HCT116 (cell line): ENCODE results near the gene MAB21L3. TPM values are rescaled to one million over a fixed set of nuclear protein-coding genes. Genes with fewer than 3 reads are reported as not detected.

ENCODE experiments used
- ATAC-seq: fragments of 200-7000 bp; cut with Tn5 transposase; 2 replicates; pipeline ENCODE4 v1.9.1; 2020; ENCODE audit warnings: mild to moderate bottlenecking, moderate library complexity
- BruUV-seq: library from RNA; stranded (reverse); fragments of 400-500 nt; replicated peaks from 2 replicates; lab custom pipeline; 2021; lab: Mats Ljungman, UMichigan
- CTCF ChIA-PET: fragments of 300-600 bp; sonication (Branson Sonifier 250); formaldehyde crosslinking; loops from one replicate; lab custom pipeline; 2021; ENCODE audit warnings: antibody characterized with exemption; lab: Charles Lee
- POLR2A ChIA-PET: fragments of 300-600, 350-600 bp; sonication (Branson Sonifier 250); formaldehyde crosslinking; loops from one replicate; lab custom pipeline; 2021; ENCODE audit warnings: antibody characterized with exemption; lab: Charles Lee
- RAD21 ChIA-PET, 2 experiments: fragments of 300-600 bp; sonication (Branson Sonifier 250); formaldehyde crosslinking; loops; one replicate each; lab custom pipeline; 2023; ENCODE audit warnings: low total read pairs in 2 of 2; ENCODE audit not compliant: uncharacterized antibody in 2 of 2, unreplicated experiment in 2 of 2, low non-redundant PET in 1 of 2; lab: Charles Lee
- DNase-seq: peaks from one replicate; pipeline ENCODE4 v3.0.0-alpha.2; 2010; ENCODE audit warnings: low read depth, low spot score
- H2AFZ ChIP-seq: fragments of 200-600 bp; shearing (Covaris generic), sonication (generic); 2 replicates; pipeline ENCODE4 v1.6.1; 2017; ENCODE audit warnings: low read depth, mixed run types, mixed read lengths, antibody characterized with exemption, low read length; ENCODE audit not compliant: poor library complexity, severe bottlenecking
- H3K27ac ChIP-seq: 2 replicates; pipeline ENCODE4 v1.5.1; 2012; ENCODE audit warnings: low read depth, low read length
- H3K27me3 ChIP-seq: fragments of 200-600 bp; sonication (generic); 2 replicates; pipeline ENCODE4 v1.6.1; 2016; ENCODE audit warnings: mixed run types, low read length, mixed read lengths; ENCODE audit not compliant: insufficient read depth
- H3K36me3 ChIP-seq, 2 experiments: fragments of 200-500 bp in 1 of 2; fragments of 200-600 bp in 1 of 2; sonication (Bioruptor generic) in 1 of 2; sonication (generic) in 1 of 2; 2 replicates each; pipeline versions ENCODE4 v1.5.1 to v1.6.1; 2014 to 2016; ENCODE audit warnings: low read length in 2 of 2, inconsistent platforms in 1 of 2, mixed read lengths in 1 of 2, mixed run types in 1 of 2; ENCODE audit not compliant: insufficient read depth in 2 of 2, control insufficient read depth in 1 of 2
- H3K4me1 ChIP-seq, 2 experiments: fragments of 200-600 bp in 1 of 2; sonication (generic) in 1 of 2; 2 replicates each; pipeline versions ENCODE4 v1.5.1 to v1.6.1; 2012 to 2017; ENCODE audit warnings: low read length in 2 of 2, inconsistent platforms in 1 of 2, mild to moderate bottlenecking in 1 of 2, mixed read lengths in 1 of 2, mixed run types in 1 of 2, moderate library complexity in 1 of 2; ENCODE audit not compliant: insufficient read depth in 2 of 2, control insufficient read depth in 1 of 2
- H3K4me2 ChIP-seq: fragments of 200-600 bp; sonication (generic); 2 replicates; pipeline ENCODE4 v1.6.1; 2017; ENCODE audit warnings: mixed run types, low read length, mixed read lengths
- H3K4me3 ChIP-seq, 2 experiments: fragments of 200-600 bp in 1 of 2; sonication (generic) in 1 of 2; replicated peaks in 1 of 2; 2 replicates each; pipeline ENCODE4 v1.5.1; 2011 to 2016; ENCODE audit warnings: low read length in 2 of 2, control low read depth in 1 of 2, low read depth in 1 of 2, mild to moderate bottlenecking in 1 of 2, mixed read lengths in 1 of 2, mixed run types in 1 of 2
- H3K79me2 ChIP-seq: fragments of 200-600 bp; sonication (generic); 2 replicates; pipeline ENCODE4 v1.6.1; 2017; ENCODE audit warnings: mild to moderate bottlenecking, mixed run types, low read length, moderate library complexity, mixed read lengths; ENCODE audit not compliant: insufficient read depth
- H3K9ac ChIP-seq: fragments of 200-600 bp; sonication (generic); 2 replicates; pipeline ENCODE4 v1.6.1; 2016; ENCODE audit warnings: low read length, mixed read lengths
- H3K9me2 ChIP-seq: fragments of 200-600 bp; sonication (generic), shearing (Covaris generic); 2 replicates; pipeline ENCODE4 v1.6.1; 2017; ENCODE audit warnings: mixed run types, mild to moderate bottlenecking, moderate library complexity; ENCODE audit not compliant: insufficient read depth
- H3K9me3 ChIP-seq, 2 experiments: fragments of 200-500 bp in 1 of 2; fragments of 200-600 bp in 1 of 2; sonication (Bioruptor generic) in 1 of 2; sonication (generic) in 1 of 2; 2 replicates each; pipeline ENCODE4 v1.6.1; 2014 to 2017; ENCODE audit warnings: low read length in 2 of 2, mixed read lengths in 2 of 2, inconsistent platforms in 1 of 2, low read depth in 1 of 2, mild to moderate bottlenecking in 1 of 2, mixed run types in 1 of 2, moderate library complexity in 1 of 2; ENCODE audit not compliant: control insufficient read depth in 1 of 2, insufficient read depth in 1 of 2
- H4K20me1 ChIP-seq: fragments of 200-600 bp; sonication (generic), shearing (Covaris generic); 2 replicates; pipeline ENCODE4 v1.6.1; 2017; ENCODE audit warnings: mixed run types, mild to moderate bottlenecking, moderate library complexity; ENCODE audit not compliant: insufficient read depth
- ATF3 ChIP-seq: IDR thresholded peaks from 2 replicates; pipeline ENCODE4 v1.6.1; 2012
- CBX3 ChIP-seq: IDR thresholded peaks from 2 replicates; pipeline ENCODE4 v1.6.1; 2012; ENCODE audit warnings: low read depth
- CEBPB ChIP-seq: IDR thresholded peaks from 2 replicates; pipeline ENCODE4 v1.6.1; 2012; ENCODE audit warnings: low read depth
- EGR1 ChIP-seq: IDR thresholded peaks from 2 replicates; pipeline ENCODE4 v1.6.1; 2012; ENCODE audit warnings: low read depth
- ELF1 ChIP-seq: IDR thresholded peaks from 2 replicates; pipeline ENCODE4 v1.6.1; 2012; ENCODE audit warnings: low read depth, borderline replicate concordance
- EZH2phosphoT487 ChIP-seq: fragments of 200-600 bp; IDR thresholded peaks from 2 replicates; pipeline ENCODE4 v1.6.1; 2018; ENCODE audit warnings: antibody characterized with exemption, borderline replicate concordance
- FOSL1 ChIP-seq: IDR thresholded peaks from 2 replicates; pipeline ENCODE4 v1.6.1; 2012; ENCODE audit warnings: low read depth
- JUND ChIP-seq: IDR thresholded peaks from 2 replicates; pipeline ENCODE4 v1.6.1; 2012
- POLR2A ChIP-seq: IDR thresholded peaks from 2 replicates; pipeline ENCODE4 v1.7.0; 2011; ENCODE audit warnings: borderline replicate concordance; ENCODE audit not compliant: insufficient read depth, insufficient read length; ENCODE audit errors: extremely low read depth
- POLR2AphosphoS5 ChIP-seq: IDR thresholded peaks from 2 replicates; pipeline ENCODE4 v1.6.1; 2011; ENCODE audit warnings: mild to moderate bottlenecking, low read depth, low read length, moderate library complexity
- RAD21 ChIP-seq: IDR thresholded peaks from 2 replicates; pipeline ENCODE4 v1.6.1; 2012; ENCODE audit warnings: low read depth, mild to moderate bottlenecking
- SIN3A ChIP-seq: IDR thresholded peaks from 2 replicates; pipeline ENCODE4 v1.6.1; 2012; ENCODE audit warnings: low read depth
- SRF ChIP-seq: IDR thresholded peaks from 2 replicates; pipeline ENCODE4 v1.6.1; 2012; ENCODE audit warnings: low read depth
- TCF7L2 ChIP-seq: IDR thresholded peaks from 2 replicates; pipeline ENCODE4 v1.7.0; 2011; ENCODE audit warnings: borderline replicate concordance, inconsistent platforms; ENCODE audit not compliant: insufficient read depth, insufficient read length; ENCODE audit errors: extremely low read depth
- YY1 ChIP-seq: IDR thresholded peaks from 2 replicates; pipeline ENCODE4 v1.6.1; 2011; ENCODE audit warnings: low read length, low read depth, moderate library complexity, mild to moderate bottlenecking; ENCODE audit not compliant: insufficient replicate concordance; ENCODE audit errors: extremely low read depth
- ZBTB33 ChIP-seq: IDR thresholded peaks from 2 replicates; pipeline ENCODE4 v1.6.1; 2011; ENCODE audit warnings: mild to moderate bottlenecking, low read length, moderate library complexity; ENCODE audit not compliant: insufficient replicate concordance; ENCODE audit errors: extremely low read depth
- ZFX ChIP-seq: fragments of 450-650 bp; IDR thresholded peaks from 2 replicates; pipeline ENCODE4 v1.6.1; 2017
- ZNF274 ChIP-seq: fragments of 200-500 bp; sonication (Bioruptor generic); IDR thresholded peaks from 2 replicates; pipeline ENCODE4 v1.6.1; 2014; ENCODE audit warnings: mild to moderate bottlenecking, low read depth, low read length, inconsistent platforms
- intact Hi-C: fragments of 100-400 bp; cut with micrococcal nuclease; formaldehyde crosslinking; loops from 2 replicates; pipeline ENCODE4 v1.10.0; 2022
- total RNA-seq: library from RNA; stranded (reverse); gene quantifications from one replicate; pipeline ENCODE4 v1.2.1, GENCODE V29; 2021; ENCODE audit not compliant: unreplicated experiment
- TF ChIP-seq, protein P1 (sequence below), 3 experiments: fragments of 200-600 bp in 1 of 3; sonication (generic) in 1 of 3; IDR thresholded peaks in 2 of 3; conservative IDR thresholded peaks in 1 of 3; 2 replicates each; pipeline ENCODE4 v1.5.1; 2012 to 2017; ENCODE audit warnings: low read depth in 2 of 3, low read length in 2 of 3, antibody characterized with exemption in 1 of 3, borderline replicate concordance in 1 of 3, control low read depth in 1 of 3, mild to moderate bottlenecking in 1 of 3, mixed read lengths in 1 of 3, mixed run types in 1 of 3, moderate library complexity in 1 of 3; ENCODE audit not compliant: insufficient read depth in 1 of 3
- TF ChIP-seq, protein P2 (sequence below): IDR thresholded peaks from 2 replicates; pipeline ENCODE4 v1.6.1; 2012

MAB21L3 gene
- total RNA-seq, 1 experiment from 2014 or later, result not detected

DNA sequence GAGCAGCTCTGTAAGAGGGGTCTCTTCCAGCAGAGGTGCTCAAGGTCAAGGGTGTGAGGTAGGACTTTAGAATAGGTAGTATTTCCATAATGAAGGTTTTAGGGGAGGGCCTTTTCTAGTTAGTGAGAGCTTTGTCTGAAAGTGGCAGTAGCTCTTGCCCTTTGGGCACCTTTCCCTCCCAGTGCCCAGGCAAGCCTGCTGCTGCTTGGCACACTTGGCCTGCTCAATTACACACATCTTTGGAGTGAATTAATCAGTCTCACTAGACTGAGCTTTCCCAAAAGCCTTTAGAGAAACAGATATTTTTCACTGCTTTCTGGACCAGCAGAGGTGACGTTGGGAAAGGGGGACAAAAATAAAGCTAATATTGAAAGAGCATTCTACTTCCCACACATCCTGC is 48.0 kb downstream of the MAB21L3 start:
- intact Hi-C loops, result no loop called here
- no peak overlapping the region for H3K4me3 ChIP-seq
- RAD21 ChIA-PET, result no interaction called here
- no peaks in the 10 kb centered on the region for H3K36me3 ChIP-seq
- no TSS peak for BruUV-seq
- no peaks in the 10 kb centered on the region for H3K79me2 ChIP-seq
- CTCF ChIA-PET, result interaction anchor here (1.0 to 1.6 kb wide), 2 partner anchors 20 to 326 kb away, joined by 4 read pairs; no protein-coding TSS in a partner anchor
- POLR2A ChIA-PET, result interaction anchor here (0.9 kb wide), 1 partner anchor 217 kb away, joined by 3 read pairs; no protein-coding TSS in a partner anchor
- no peak for ATAC-seq
- H3K9me2 ChIP-seq, result no peaks in the 10 kb centered on the region
- no peak overlapping the region for H3K9ac ChIP-seq
- no peaks in the 10 kb centered on the region for H3K27me3 ChIP-seq
- TF ChIP-seq ZBTB33 (no peak), EGR1 (no peak), SRF (no peak), YY1 (no peak), CBX3 (no peak), EZH2phosphoT487 (no peak), POLR2A (no peak), TCF7L2 (no peak), SIN3A (no peak), ZFX (no peak), ELF1 (no peak), ATF3 (no peak), RAD21 (no peak), ZNF274 (no peak), FOSL1 (no peak), JUND (no peak), POLR2AphosphoS5 (no peak), CEBPB (no peak)
- TF ChIP-seq, protein P1, sequence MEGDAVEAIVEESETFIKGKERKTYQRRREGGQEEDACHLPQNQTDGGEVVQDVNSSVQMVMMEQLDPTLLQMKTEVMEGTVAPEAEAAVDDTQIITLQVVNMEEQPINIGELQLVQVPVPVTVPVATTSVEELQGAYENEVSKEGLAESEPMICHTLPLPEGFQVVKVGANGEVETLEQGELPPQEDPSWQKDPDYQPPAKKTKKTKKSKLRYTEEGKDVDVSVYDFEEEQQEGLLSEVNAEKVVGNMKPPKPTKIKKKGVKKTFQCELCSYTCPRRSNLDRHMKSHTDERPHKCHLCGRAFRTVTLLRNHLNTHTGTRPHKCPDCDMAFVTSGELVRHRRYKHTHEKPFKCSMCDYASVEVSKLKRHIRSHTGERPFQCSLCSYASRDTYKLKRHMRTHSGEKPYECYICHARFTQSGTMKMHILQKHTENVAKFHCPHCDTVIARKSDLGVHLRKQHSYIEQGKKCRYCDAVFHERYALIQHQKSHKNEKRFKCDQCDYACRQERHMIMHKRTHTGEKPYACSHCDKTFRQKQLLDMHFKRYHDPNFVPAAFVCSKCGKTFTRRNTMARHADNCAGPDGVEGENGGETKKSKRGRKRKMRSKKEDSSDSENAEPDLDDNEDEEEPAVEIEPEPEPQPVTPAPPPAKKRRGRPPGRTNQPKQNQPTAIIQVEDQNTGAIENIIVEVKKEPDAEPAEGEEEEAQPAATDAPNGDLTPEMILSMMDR (IDR thresholded peaks at IDR 0.05 in 2 of 3, conservative IDR thresholded peaks at IDR 0.05 in 1 of 3; ENCODE audit: borderline replicate concordance in 1 of 3, insufficient read depth in 1 of 3, low read depth in 2 of 3, low read length in 2 of 3), result no peak
- TF ChIP-seq, protein P2, sequence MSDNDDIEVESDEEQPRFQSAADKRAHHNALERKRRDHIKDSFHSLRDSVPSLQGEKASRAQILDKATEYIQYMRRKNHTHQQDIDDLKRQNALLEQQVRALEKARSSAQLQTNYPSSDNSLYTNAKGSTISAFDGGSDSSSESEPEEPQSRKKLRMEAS, result no peak
- H3K4me1 ChIP-seq, result no peaks in the 10 kb centered on the region
- no peak overlapping the region for H3K4me2 ChIP-seq
- H3K27ac ChIP-seq, result no peak overlapping the region
- no peak for DNase-seq
- H2AFZ ChIP-seq, result no peak overlapping the region
- no peaks in the 10 kb centered on the region for H4K20me1 ChIP-seq
- H3K9me3 ChIP-seq, result no peaks in the 10 kb centered on the region
